ENCODE results near the gene FHL3.
A peak's percentile ranks its signal among the peaks of the same experiment; 100 is the strongest.

Gene FHL3

DNA sequence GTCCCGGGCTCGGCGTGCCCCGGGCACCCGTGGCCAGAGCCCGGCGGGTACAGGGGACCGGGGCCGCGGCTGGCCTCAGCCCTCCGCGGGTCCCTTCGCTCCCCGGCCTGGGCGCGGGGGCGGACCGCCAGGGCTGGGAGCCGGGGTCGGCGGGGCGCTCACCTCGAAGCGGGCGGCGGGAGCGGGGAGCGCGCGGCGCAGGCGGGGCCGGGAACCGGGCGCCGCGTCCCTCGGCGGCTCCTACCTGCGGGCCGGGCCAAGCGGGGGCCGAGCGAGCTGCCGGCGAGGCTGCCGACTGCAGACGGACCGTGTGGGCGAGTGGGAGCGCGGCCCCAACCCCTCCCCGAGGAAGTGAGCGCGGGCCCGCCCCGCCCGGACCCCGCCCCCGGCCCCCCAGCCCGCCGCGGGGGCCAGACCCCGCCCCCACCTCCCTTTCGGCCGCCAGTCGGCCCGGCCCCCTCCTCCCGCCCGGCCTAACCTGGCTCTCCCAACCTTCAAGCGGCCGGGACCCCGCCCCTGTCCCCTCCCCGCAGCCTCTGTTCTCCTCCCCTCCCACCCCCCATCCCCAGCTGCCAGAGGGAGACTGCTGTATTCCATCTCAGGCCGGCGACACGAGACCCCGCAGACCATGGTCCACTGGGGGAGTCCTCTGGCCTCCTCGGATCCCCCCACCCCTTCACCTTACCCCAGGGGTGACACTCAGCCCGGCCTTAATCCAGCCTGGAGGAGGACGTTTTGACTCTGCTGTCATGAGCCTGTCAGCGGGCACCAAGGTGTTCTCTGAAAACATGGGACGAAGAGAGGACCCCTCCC is at the start of gene FHL3:
Gene FHL3, minus strand, starts transcription at position 320 of the 813 bp plus-strand sequence. CDS start 6,102 bp downstream, outside the sequence.
- no peak for DNase-seq

- DNase-seq, result no peak
Measured at GRCh38 chr1:38053416-38054091, 48.2 kb upstream of the FHL3 start.

DNA sequence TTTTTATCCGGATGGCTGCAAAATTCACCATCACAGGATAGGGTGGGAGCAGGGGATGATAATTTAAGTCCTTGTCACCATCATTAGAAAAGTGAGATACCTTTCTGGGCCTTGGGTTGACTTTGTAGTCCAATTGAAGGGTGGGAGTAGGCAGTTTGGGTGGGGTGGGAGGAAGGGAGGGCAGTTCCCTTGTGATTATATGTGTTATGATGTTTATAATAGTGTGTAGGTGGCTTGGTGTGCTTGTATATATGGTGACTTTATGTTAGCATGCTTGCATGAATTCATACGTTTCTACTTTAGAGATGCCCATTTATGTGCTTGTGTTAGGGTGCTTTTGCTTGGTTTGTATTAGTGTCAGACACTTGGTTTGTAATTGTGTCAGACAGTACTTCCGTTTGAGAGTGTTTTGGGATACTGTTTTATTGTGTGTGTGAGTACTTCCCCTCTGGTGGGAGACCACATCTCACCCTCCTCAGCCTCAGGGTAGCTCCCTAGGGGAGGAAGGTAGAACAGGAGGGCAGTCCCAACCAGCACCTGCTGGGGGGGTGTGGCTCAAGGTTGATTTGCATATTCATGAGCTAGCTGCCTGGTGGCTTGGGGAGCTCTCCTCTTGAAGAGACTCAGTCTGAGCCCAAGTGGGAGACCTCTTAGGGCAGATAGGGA is 47.6 kb upstream of the FHL3 start:
- DNase-seq, result no peak

- DNase-seq, result peak; percentile 79
Measured at GRCh38 chr1:38051079-38051543, 45.8 kb upstream of the FHL3 start.

DNA sequence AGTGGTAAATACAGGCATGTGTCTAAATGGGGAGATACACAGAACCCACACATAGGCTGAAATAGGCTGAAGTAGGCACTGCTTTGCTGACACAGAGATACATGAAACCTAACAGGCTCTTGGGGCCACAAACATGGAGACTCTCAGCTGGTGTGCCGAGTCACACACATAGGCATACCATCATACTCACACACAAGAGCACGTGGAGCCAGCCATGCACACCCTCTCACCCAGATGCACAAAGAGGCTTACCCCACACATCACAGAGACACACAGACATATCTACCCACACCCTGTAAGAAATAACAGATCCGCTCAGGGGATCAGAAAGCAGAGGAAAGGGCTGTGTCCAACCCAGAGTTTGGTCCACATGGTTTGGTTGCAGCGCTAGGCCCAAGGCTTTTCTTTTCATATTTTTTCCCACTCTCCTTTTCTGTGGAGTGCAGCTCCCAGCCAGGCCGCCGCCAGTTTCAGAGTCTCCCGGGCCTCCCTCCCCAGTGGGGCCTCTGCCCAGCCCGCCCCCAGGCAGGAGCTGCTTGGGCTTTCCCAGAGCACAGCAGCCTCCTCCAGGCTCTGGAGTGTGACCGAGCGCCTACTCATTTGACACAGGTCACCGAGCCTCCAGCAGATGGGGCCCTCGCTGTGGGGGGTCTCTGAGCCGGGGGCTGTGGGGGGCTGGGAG is 45.2 kb upstream of the FHL3 start:
- peak; percentile 85 for DNase-seq

GRCh38 chr1:38047603-38048141 is 42.4 kb upstream of the FHL3 start:
- DNase-seq, result peak; percentile 86

DNA sequence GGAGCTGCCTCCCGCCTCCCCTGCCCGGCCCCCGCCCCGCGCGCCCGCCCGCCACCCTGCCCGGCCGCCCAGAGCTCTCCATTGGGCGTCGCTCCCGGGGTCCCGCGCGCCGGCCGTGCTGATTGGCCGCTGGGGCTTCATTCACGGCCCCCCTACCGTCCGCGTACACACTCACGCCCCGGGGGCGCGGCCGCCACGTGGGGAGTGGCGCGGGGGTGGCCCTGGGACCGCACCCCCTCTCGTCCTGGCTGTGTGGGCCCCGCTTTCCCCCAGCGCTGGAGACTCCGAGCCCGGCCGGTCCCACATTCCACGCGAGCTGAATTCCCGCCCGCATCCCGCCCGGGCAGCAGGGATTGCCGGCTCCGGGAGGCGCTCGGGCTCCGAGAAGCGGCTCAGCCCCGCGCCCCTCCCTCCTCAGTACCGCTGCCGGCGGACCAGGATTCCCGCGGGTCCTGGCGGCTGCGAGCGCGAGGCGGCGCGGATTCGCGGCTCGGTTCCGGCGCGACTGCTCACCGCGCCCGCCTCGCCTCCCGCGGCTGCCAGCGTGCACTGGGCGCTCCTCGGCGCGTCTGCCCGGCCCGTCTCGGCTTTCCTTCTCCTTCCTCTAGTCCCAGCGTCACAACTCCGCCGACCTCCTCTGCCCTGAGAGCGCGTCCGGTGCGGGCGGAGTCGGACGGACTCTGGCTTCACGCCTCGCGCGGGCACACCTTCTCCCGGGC is 41.7 kb upstream of the FHL3 start:
- DNase-seq, result peak; percentile 92

DNA sequence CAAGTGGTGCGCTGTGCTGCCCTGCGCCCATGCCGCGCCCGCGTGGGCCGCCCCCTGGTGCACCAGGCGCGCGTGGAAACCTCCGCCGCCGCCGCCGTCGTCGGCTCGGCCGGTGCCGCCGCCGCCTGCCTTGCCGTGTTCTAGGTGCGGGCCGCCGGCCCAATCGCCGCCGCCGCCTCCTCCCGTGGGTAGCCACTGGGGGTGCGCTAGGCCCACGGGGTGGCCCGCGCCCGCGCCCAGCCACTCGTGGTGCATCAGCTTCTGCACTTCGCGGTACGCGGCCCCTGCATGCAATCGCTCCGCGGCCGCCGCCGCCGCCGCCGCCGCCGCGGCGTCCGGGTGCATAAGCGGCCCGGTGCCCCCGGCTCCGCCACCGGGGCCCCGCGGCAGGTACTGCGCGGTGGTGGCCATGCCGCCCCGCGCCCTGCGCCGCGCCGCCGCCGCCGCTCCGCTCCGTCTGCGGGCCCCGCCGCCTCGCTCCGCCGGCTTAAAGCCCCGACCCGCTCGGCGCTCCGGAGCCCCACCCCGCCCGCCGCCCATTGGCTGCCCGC is 41.1 kb upstream of the FHL3 start, which contains the start of gene POU3F1:
Gene POU3F1, minus strand, starts transcription at position 461 of the 551 bp plus-strand sequence. Its CDS starts 50 bp downstream, at position 411.
- DNase-seq, result no peak

DNA sequence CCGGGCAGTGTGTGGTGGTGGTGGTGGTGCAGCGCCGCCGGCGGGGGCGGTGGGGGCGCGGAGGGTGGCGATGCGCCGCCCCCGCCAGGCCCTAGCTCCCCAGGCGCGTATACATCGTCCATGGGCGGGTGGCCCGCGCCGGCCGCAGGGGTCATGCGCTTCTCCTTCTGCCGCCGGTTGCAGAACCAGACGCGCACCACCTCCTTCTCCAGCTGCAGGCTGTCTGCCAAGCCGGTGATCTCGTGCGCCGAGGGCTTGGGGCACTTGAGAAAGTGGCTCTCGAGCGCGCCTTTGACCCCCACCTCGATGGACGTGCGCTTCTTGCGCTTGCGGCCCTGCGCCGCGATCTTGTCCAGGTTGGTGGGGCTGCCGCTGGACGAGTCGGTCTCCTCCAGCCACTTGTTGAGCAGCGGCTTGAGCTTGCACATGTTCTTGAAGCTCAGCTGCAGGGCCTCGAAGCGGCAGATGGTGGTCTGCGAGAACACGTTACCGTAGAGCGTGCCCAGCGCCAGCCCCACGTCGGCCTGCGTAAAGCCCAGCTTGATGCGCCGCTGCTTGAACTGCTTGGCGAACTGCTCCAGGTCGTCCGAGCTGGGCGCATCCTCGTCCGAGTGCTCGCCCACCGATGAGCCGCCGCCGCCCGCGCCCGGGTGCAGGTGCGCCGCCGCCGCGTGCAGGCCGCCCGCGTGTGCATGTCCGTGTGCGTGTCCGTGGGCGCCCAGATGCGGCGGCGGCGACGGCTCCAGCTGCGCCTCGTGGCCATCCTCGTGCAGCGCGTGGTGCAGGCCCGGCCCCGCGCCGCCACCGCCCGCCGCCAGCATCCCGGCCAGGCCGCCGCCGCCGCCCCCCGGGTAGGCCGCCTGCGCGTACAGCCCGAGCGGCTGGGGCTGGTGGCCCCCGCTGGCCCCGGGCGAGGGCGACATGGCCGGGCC is 40.4 kb upstream of the FHL3 start:
- DNase-seq, result peak; percentile 88

GRCh38 chr1:38044221-38045215 is 39.2 kb upstream of the FHL3 start:
- DNase-seq, result peak; percentile 65

DNA sequence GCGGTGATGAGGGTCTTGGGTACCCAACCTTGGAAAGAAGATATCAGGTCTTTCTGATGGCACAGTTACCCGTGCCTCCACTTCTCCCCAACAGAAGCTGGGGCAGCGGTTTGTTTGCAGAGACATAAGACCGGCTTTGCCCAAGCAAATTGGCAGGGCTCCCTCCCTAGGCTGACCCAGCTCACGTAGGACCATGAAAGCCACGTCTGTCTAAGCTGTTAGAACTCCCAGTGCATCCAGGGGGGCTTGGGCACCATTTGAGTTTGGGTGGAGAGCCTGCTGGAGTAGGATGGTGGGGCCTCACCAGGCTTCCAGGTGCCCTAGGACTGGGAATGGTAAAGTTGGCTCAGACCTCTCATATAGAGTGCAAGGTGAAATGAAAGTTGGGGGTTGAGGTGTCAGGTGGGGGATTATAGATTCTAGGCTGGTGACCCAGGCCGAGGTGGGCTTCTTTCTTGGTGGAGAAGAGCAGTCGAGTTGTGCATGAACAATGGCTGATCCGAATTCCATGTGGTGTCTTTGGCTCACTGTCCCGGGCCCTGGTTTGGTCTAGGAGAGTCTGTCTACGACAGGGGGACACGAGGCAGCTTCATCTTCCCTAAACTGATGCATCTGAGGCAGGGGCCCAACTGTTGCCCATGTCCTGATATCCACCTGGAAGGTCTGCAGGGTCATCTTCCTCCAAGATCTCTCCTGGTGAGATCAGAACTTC is 37.9 kb upstream of the FHL3 start:
- DNase-seq, result no peak

DNA sequence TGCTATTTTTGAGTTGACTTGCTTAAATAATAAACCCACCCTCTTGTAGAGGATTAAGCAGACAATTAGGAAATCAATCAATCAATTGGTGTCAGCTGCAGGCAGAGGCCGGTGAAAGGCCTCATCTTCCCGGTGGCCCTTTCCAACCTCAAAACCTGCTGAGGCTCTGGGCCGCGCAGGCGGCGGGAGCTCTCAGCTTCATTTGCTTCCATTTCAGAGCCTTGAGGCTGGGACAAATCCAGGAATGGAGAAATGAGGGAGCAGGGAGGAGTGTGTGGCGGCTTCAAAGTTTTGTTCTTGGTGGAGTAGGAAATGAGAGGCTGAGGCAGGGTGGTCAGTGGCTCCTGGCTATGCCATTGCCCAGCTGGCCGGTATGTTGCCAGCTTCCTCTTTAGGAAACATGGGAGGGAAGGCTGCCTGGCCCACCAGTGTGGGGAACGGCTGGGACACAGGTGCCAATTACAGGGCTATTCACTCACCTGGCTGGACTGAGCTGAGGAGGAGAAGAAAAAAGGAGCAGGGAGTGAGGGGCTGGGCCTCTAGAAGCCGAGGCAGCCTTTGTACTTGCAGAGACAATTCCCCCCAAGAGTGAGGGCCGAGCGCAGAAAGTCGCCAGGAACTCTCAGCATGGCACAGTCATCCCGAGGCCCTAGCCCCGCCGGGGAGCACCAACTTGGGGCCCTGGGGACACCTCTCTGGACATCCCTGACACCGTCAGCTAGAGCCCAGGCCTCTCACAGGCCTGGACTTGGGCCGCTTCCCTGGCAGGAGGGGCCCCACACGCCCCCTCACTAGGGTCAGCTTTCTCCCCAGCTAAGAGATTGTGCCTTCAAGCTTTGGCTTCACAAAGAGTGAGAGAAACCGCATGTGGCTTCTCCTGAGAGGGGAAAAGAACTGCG is 36.9 kb upstream of the FHL3 start:
- peak; percentile 59 for DNase-seq

DNA sequence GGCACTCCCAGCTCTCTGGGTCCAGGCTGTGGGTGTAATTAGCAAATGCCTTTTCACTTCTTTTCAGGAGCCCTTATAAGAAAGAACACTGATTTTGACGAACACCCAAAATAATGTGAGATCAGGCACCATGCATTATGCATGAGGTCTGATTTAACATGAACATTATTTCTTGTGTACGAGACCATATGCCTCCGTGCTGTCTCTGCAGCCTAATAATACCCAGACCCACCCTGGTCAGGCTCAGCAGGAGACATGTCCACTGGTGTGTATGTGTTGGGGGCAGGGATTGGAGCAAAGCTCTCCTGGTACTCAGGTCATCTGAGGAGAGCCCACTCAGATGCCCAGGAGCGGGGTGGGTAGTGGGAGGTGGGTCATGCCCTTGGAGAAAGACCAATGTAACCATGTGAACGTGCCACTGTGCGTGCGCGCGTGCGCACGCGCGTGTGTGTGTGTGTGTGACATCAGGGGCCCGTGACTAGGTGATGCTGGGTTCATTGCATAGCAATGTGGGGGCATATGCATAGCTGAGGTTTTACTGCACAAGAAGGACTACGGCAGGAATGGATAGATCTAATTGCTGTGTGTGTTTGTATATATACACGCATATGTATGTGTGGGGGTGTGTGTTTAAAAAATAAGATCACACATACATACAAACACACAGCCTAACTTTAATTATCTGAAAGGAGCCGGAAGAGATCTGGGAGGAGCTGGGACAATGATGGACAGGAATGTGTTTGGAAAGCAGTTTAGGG is 34.2 kb upstream of the FHL3 start:
- no peak for DNase-seq

DNA sequence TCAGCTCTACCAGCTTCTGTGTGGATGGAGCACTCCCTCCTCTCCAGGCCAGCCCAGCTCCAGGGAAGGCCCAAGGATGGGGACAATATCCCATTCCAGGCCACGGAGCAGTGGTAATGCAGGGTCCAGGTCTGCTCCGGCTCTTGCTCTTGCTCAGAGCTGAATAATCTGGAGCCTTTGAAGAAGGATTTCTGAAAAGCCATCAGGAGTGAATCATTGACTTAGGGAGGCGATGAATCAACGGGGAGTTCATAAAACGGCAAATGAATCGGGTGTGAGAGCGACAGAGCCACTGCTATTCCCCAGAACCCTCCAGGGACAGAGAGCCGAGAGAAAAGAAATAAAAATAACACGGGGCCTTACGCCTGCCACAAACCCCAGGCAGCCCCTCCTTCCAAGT is 33.5 kb upstream of the FHL3 start:
- no peak for DNase-seq

DNA sequence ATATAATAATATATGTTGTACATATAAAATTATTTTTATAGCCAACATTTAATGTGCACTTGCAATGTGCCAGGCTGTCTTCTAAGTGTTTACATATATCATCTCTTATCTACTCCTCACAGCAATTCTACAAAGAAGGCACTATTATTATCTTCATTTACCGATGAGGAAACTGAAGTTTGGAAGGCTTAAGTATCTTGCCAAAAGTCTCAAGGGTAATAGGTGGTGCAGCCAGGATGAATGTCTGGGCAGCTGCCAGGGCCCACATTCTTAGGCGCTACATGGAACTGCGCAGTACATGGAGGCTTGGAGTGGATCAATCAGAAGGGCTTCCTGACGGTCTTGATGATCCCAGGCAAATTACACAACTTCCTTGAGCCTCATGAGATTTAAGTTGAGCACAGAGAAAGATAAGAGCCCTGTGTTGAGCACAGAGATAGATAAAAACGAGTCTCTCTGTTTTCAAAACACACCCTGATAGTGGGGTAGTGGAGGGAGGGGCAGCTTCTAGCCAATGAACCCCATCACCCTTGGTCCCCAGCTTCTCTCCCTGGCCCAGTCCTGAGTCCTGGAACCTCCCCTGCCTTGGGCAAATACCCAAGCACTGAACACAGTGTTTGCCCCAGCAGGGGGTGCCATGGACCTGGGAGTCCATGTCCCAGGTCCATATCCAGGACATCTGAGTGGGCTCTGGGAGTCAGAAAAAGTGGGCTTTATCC is 32.1 kb upstream of the FHL3 start:
- no peak for DNase-seq

DNA sequence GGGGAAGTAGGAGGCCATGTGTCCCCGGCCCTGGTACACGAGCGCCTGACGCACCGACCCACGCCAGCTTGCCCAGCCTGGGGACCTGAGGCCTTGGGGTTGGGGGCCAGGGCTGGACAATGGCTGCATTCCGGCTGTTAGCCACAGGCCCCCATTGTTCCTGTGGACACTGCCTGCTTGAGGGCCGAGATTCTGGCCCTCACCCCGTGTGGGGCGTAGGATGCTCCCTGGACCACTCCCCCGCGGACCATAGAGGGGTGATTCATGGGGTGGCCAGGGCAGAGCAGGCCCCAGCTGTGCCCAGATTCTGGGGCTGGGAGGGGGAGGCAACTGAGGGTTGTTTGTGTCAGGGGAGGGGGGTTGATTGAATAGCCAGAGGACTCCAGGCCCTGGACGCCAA is 29.6 kb upstream of the FHL3 start:
- no peak for DNase-seq
